MM.1S (cell line): ENCODE measurements around the gene PLEKHA3.

Experiments used
- DNase-seq: peaks from one replicate; pipeline ENCODE4 v3.0.0-alpha.2; 2015
- H2AFZ ChIP-seq: fragments of 300-600 bp; sonication (generic); 2 replicates; pipeline ENCODE4 v1.6.0; 2016; ENCODE audit warnings: antibody characterized with exemption, low read length
- H3F3A ChIP-seq: fragments of 300-600 bp; sonication (generic); 2 replicates; pipeline ENCODE4 v1.6.1; 2016; ENCODE audit warnings: mild to moderate bottlenecking, antibody characterized with exemption, low read length, moderate library complexity, mixed read lengths; ENCODE audit not compliant: insufficient read depth
- H3K27ac ChIP-seq: fragments of 300-600 bp; sonication (generic); 2 replicates; pipeline ENCODE4 v1.5.1; 2016; ENCODE audit warnings: mild to moderate bottlenecking, low read length
- H3K27me3 ChIP-seq: fragments of 300-600 bp; sonication (generic); replicated peaks from 2 replicates; pipeline ENCODE4 v1.6.0; 2016; ENCODE audit warnings: low read length; ENCODE audit not compliant: insufficient read depth
- H3K36me3 ChIP-seq: fragments of 300-600 bp; sonication (generic); replicated peaks from 2 replicates; pipeline ENCODE4 v1.6.1; 2016; ENCODE audit warnings: mild to moderate bottlenecking, low read length, mixed read lengths; ENCODE audit not compliant: insufficient read depth
- H3K4me1 ChIP-seq: fragments of 300-600 bp; sonication (generic); 2 replicates; pipeline ENCODE4 v1.6.1; 2016; ENCODE audit warnings: low read length, mixed read lengths
- H3K4me2 ChIP-seq: fragments of 300-600 bp; sonication (generic); 2 replicates; pipeline ENCODE4 v1.6.0; 2016; ENCODE audit warnings: low read depth, low read length
- H3K4me3 ChIP-seq: fragments of 300-600 bp; sonication (generic); 2 replicates; pipeline ENCODE4 v1.5.1; 2016; ENCODE audit warnings: low read length, mixed read lengths
- H3K79me2 ChIP-seq: fragments of 300-600 bp; sonication (generic); 2 replicates; pipeline ENCODE4 v1.6.1; 2016; ENCODE audit warnings: mixed run types, low read length, mixed read lengths
- H3K9ac ChIP-seq: fragments of 300-600 bp; sonication (generic); 2 replicates; pipeline ENCODE4 v1.6.1; 2016; ENCODE audit warnings: low read length, mixed read lengths
- H3K9me2 ChIP-seq: fragments of 300-600 bp; sonication (generic); replicated peaks from 2 replicates; pipeline ENCODE4 v1.6.1; 2016; ENCODE audit warnings: mild to moderate bottlenecking, low read length, mixed read lengths; ENCODE audit not compliant: insufficient read depth
- H3K9me3 ChIP-seq: fragments of 300-600 bp; sonication (generic); replicated peaks from 2 replicates; pipeline ENCODE4 v1.6.1; 2016; ENCODE audit warnings: mild to moderate bottlenecking, low read length, mixed read lengths; ENCODE audit not compliant: insufficient read depth
- H4K20me1 ChIP-seq: fragments of 300-600 bp; sonication (generic); 2 replicates; pipeline ENCODE4 v1.6.1; 2016; ENCODE audit warnings: mild to moderate bottlenecking, low read length, moderate library complexity, mixed read lengths; ENCODE audit not compliant: insufficient read depth
- EZH2 ChIP-seq: fragments of 300-600 bp; sonication (generic); optimal IDR thresholded peaks from 2 replicates; pipeline ENCODE3; 2017; ENCODE audit warnings: low read depth, mild to moderate bottlenecking, antibody characterized with exemption, low read length, mixed read lengths
- EZH2phosphoT487 ChIP-seq: fragments of 300-600 bp; sonication (generic); IDR thresholded peaks from 2 replicates; pipeline ENCODE4 v1.6.1; 2018; ENCODE audit warnings: antibody characterized with exemption, low read length
- TF ChIP-seq, protein P1 (sequence below): fragments of 300-600 bp; sonication (generic); IDR thresholded peaks from 2 replicates; pipeline ENCODE4 v1.5.1; 2016; ENCODE audit warnings: antibody characterized with exemption, low read length, mixed read lengths

Gene PLEKHA3

DNA sequence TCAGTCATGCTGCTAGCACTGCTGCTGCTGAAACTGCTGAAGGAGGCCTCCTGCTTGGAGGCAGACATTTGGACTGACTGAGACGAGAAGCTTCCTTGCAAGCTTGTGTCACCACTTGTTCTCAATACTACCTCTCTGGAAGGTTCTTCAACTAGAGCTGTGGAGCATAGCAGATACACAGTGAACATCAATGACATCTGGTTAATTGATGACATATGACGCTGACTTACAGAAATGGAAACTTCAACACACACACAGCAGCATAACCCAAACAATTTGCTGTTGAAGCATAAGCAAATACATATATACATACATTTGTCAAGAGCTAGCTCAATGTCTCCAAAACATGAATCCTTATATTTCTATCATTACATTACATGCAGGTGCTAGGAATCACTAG is 47.3 kb downstream of the PLEKHA3 start:
- Histone ChIP-seq H3K4me1 (peaks cover 17% of the 10 kb centered on the region), H3K4me2 (no peak overlapping the region), H3F3A (peaks cover 16% of the 10 kb centered on the region), H3K27ac (no peak overlapping the region), H3K9me3 (no peaks in the 10 kb centered on the region), H3K36me3 (no peaks in the 10 kb centered on the region), H3K27me3 (no peaks in the 10 kb centered on the region), H3K4me3 (no peak overlapping the region), H4K20me1 (no peaks in the 10 kb centered on the region; the same call in 1 of the 2 replicates), H3K9ac (no peak overlapping the region), H3K9me2 (no peaks in the 10 kb centered on the region), H3K79me2 (peaks cover 11% of the 10 kb centered on the region), H2AFZ (no peak overlapping the region)
- DNase-seq, result no peak
- TF ChIP-seq, protein P1, sequence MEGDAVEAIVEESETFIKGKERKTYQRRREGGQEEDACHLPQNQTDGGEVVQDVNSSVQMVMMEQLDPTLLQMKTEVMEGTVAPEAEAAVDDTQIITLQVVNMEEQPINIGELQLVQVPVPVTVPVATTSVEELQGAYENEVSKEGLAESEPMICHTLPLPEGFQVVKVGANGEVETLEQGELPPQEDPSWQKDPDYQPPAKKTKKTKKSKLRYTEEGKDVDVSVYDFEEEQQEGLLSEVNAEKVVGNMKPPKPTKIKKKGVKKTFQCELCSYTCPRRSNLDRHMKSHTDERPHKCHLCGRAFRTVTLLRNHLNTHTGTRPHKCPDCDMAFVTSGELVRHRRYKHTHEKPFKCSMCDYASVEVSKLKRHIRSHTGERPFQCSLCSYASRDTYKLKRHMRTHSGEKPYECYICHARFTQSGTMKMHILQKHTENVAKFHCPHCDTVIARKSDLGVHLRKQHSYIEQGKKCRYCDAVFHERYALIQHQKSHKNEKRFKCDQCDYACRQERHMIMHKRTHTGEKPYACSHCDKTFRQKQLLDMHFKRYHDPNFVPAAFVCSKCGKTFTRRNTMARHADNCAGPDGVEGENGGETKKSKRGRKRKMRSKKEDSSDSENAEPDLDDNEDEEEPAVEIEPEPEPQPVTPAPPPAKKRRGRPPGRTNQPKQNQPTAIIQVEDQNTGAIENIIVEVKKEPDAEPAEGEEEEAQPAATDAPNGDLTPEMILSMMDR, result no peak

DNA sequence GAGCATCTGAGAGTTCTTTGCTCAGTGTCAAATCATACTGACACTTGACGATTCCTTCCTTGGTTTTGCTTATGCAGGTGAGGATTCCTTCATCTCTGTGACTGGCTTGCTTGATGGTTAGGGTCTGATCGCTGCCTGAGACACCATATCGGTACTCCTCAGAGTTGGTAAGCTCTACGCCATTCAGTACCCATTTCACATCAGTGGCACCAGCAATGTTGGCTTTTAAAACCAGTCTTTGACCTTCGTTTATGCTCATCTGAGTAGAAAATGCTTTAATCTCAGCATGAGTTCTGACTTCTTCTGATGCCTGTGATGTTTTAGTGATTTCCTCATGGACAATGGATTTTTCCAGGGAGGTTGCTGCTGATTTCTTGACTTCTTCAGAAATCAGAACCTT is 48.4 kb downstream of the PLEKHA3 start:
- Histone ChIP-seq H2AFZ (no peak overlapping the region), H4K20me1 (no peaks in the 10 kb centered on the region; the same call in 1 of the 2 replicates), H3K27ac (no peak overlapping the region), H3K9ac (no peak overlapping the region), H3K79me2 (peaks cover 8% of the 10 kb centered on the region), H3K9me3 (no peaks in the 10 kb centered on the region), H3K27me3 (no peaks in the 10 kb centered on the region), H3K4me3 (no peak overlapping the region), H3K4me2 (no peak overlapping the region), H3K36me3 (no peaks in the 10 kb centered on the region), H3K9me2 (no peaks in the 10 kb centered on the region), H3F3A (peaks cover 16% of the 10 kb centered on the region), H3K4me1 (peaks cover 17% of the 10 kb centered on the region)
- TF ChIP-seq, protein P1, result no peak
- no peak for TF ChIP-seq EZH2phosphoT487
- no peak for TF ChIP-seq EZH2
- DNase-seq, result no peak

DNA sequence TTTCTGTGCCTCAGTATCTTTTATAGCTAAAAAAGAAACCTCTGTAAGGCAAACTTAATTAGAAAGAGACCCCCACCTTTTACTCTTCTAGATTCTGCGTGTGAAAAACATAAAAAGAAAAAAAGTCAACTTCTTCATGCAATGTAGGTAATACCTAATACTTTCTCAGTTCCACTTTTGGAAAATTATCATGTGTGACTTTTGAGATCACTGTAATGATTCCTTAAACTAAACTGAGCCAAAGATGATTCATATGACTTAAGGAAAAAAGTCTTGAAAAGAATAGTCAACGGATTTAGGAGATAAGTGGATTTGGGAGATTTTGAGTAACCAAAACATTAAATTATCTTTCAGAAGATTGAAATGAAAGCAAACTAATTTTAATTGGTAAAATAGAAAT is 48.9 kb downstream of the PLEKHA3 start:
- Histone ChIP-seq H3K9ac (no peak overlapping the region), H3K27ac (no peak overlapping the region), H3K4me1 (peaks cover 17% of the 10 kb centered on the region), H3K4me2 (no peak overlapping the region), H3K79me2 (peaks cover 3% of the 10 kb centered on the region), H3K4me3 (no peak overlapping the region), H3F3A (peaks cover 16% of the 10 kb centered on the region), H3K27me3 (no peaks in the 10 kb centered on the region), H3K36me3 (no peaks in the 10 kb centered on the region), H3K9me3 (no peaks in the 10 kb centered on the region), H3K9me2 (no peaks in the 10 kb centered on the region), H4K20me1 (no peaks in the 10 kb centered on the region; the same call in 1 of the 2 replicates), H2AFZ (no peak overlapping the region)
- TF ChIP-seq EZH2 (no peak), EZH2phosphoT487 (no peak)
- TF ChIP-seq, protein P1, result no peak
- DNase-seq, result no peak

DNA sequence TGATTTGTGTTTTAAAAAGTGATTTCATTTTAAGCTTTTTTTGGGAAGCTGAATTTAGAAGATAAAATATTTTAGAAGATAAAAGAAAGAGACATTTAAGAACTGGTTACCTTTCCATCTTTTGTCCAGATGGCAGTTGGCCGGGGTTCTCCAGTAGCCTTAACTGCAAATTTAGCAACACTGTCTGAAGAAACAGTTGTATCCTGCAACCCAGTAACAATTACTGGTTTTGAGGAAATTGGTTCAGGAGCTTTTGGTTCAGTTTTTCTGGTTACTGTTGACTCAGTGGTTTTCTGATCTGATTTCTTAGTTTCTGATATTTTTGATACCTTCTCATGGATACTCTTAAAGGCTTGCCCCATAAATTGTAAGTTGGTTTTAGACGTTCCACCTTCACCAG is 49.9 kb downstream of the PLEKHA3 start:
- Histone ChIP-seq H3K9ac (no peak overlapping the region), H3K79me2 (no peaks in the 10 kb centered on the region), H3K4me2 (peak overlapping the region; percentile 35; the same call in 1 of the 2 replicates)

More for the DNA sequence above, 49.9 kb downstream of the PLEKHA3 start:
- Histone ChIP-seq H3K9me2 (no peaks in the 10 kb centered on the region), H3K36me3 (no peaks in the 10 kb centered on the region), H2AFZ (no peak overlapping the region), H3K27me3 (no peaks in the 10 kb centered on the region), H3K4me3 (no peak overlapping the region), H3K4me1 (peaks cover 17% of the 10 kb centered on the region), H3K9me3 (no peaks in the 10 kb centered on the region), H3K27ac (no peak overlapping the region), H3F3A (peaks cover 16% of the 10 kb centered on the region), H4K20me1 (no peaks in the 10 kb centered on the region; the same call in 1 of the 2 replicates)
- TF ChIP-seq, protein P1, result no peak
- TF ChIP-seq EZH2 (no peak), EZH2phosphoT487 (no peak)
- DNase-seq, result no peak
